ENCODE measurements around the gene CRHR2. TPM values are rescaled to one million over a fixed set of nuclear protein-coding genes. Genes with fewer than 3 reads are reported as not detected.
A peak's percentile ranks its signal among the peaks of the same experiment; 100 is the strongest.

CRHR2 gene
- total RNA-seq (under 1 TPM in 1 of 9 donors, not detected in 8; under 0.01 TPM), polyA plus RNA-seq (under 1 TPM in 1 of 3 donors, not detected in 2; 0.03 TPM)
- long read RNA-seq, donor 1 = 0 reads
- long read RNA-seq, donor 2 = 0 reads
- long read RNA-seq, donor 3 = 0 reads
- long read RNA-seq, donor 4 = 0 reads
- long read RNA-seq, donor 5 = 0 reads
- long read RNA-seq, donor 6 = 0 reads
- long read RNA-seq, donor 7 = 0 reads
- long read RNA-seq, donor 8 = 0 reads
- long read RNA-seq, donor 9 = 0 reads
- long read RNA-seq, donor 10 = 0 reads

DNA sequence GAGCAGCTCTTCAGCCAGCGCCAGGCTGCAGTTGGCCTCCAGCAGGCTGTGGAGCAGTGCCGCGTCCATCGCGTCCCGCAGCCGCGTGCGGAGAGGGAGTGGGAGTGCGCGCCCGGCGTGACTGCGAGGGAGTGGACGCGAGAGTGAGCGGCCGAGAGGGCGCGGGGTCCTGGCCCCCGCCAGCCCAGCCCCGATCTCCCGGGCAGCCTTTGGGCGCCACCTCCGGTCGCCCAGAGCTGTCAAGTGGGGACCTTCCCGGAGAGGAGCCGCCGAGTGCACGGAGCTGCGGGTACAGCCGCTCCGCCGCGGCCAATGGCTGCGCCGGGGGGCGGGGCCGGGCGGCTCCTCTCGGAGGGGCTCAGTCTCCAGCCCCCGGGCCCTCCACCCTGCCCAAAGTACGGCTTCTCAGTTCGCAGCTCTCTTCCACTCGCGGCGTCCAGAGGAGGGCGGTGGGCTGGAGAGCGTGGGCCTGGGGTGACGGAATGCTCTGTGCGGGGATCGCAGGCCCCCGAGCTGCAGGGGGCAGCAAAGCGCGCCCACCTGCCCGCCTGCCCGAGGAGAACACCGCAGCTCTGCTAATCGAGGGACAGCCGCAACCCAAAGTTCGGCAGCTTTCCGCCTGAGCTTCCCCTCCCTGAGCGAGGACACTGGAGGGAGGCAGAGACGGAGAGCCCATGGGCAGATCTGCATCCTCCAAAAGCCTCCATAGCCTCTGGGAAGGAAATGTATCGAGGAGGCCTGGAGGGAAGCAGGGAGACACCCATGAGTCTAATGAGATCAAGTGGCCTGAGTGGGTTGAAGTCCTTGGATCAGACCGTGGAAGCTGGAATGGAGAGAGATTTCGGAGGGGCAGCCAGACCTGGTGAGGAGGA lies at the start of gene CRHR2:
Gene CRHR2 (minus strand): TSS at position 245 of the 872 bp plus-strand sequence. CDS start 176 bp downstream, at position 69.
- Histone ChIP-seq H3K4me3 (peak within 1 kb of the TSS in 2 of 4 donors; percentile 16 to 53), H3K36me3 (replicated peaks in 1 of 2) (no peaks in the 10 kb centered on the region), H3K27ac (no peak within 1 kb of the TSS), H3K9me3 (replicated peaks in 1 of 3) (no peaks in the 10 kb centered on the region), H3K4me1 (replicated peaks in 1 of 2) (peaks cover 7 to 13% of the 10 kb centered on the region in 2 donors), H3K27me3 (peaks cover 17% of the 10 kb centered on the region)
- intact Hi-C loops (cut with DNase I) = no loop called here
- no peak for TF ChIP-seq POLR2A (IDR thresholded peaks at IDR 0.05)
- TF ChIP-seq, protein P1, sequence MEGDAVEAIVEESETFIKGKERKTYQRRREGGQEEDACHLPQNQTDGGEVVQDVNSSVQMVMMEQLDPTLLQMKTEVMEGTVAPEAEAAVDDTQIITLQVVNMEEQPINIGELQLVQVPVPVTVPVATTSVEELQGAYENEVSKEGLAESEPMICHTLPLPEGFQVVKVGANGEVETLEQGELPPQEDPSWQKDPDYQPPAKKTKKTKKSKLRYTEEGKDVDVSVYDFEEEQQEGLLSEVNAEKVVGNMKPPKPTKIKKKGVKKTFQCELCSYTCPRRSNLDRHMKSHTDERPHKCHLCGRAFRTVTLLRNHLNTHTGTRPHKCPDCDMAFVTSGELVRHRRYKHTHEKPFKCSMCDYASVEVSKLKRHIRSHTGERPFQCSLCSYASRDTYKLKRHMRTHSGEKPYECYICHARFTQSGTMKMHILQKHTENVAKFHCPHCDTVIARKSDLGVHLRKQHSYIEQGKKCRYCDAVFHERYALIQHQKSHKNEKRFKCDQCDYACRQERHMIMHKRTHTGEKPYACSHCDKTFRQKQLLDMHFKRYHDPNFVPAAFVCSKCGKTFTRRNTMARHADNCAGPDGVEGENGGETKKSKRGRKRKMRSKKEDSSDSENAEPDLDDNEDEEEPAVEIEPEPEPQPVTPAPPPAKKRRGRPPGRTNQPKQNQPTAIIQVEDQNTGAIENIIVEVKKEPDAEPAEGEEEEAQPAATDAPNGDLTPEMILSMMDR (IDR thresholded peaks at IDR 0.05) = peak in 3 of 6 experiments; percentile 4 to 9 (median 9)
- DNase-seq = no peak
- WGBS, 4 donors = 6 to 47% (median 13%) methylated on average over 7 to 67 of the region's 67 CpGs

DNA sequence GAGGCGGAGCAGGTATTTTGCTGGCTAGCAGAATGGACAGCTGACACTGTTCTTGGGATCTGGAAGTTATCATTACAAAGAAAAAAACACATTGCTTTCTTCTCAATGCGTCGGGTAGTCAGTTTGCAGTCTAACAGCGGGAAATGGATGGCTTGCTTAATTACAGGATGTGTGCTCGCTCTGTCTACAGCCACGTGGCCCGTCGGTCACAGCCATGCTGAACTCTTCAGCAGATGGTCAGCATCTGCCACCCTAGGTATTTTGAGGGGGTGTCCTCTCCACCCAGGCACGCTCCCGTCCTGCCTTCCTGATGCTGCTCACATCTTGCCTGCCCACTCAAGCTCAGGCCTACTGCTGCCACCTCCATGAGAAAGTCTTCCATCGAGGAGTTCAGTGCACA lies 49.3 kb upstream of the CRHR2 start:
- WGBS, 4 donors = 64 to 76% (median 66%) methylated on average over 11 of the region's 11 CpGs
- Histone ChIP-seq H3K9me3 (replicated peaks in 1 of 3) (no peaks in the 10 kb centered on the region), H3K36me3 (replicated peaks in 1 of 2) (no peaks in the 10 kb centered on the region), H3K4me3 (no peak overlapping the region), H3K27ac (no peak overlapping the region), H3K4me1 (replicated peaks in 1 of 2) (no peaks in the 10 kb centered on the region), H3K27me3 (peaks cover 5% of the 10 kb centered on the region)
- TF ChIP-seq, protein P1 (IDR thresholded peaks at IDR 0.05) = no peak
- intact Hi-C loops (cut with DNase I) = no loop called here
- DNase-seq = no peak

DNA sequence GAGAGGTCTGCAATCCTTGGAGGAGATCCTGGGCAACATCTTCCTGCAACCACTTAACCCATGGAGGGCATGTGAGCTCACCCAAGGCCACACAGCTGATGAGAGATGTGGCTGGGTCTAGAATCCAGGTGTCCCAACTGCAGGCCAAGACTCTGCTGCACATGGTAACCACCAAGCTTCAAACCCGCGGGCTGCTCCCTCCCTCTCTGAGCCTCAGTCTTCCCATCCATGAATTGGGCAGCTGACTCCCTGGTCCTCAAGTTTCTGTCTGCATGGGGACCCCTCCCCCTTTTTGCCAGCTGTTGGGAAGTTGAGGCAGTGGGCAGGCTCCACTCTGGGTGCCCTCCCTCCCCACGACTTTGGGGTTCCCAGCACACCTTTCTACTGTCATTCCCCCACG lies 48.7 kb upstream of the CRHR2 start:
- H3K4me1 ChIP-seq (replicated peaks in 1 of 2) = no peaks in the 10 kb centered on the region
- H3K9me3 ChIP-seq (replicated peaks in 1 of 3) = no peaks in the 10 kb centered on the region
- DNase-seq = no peak
- H3K27ac ChIP-seq = no peak overlapping the region
- 68 to 86% (median 76%) methylated on average over 4 of the region's 4 CpGs for WGBS, 4 donors
- TF ChIP-seq, protein P1 (IDR thresholded peaks at IDR 0.05) = no peak
- no peak for TF ChIP-seq POLR2A (IDR thresholded peaks at IDR 0.05)
- H3K4me3 ChIP-seq = no peak overlapping the region
- intact Hi-C loops (cut with DNase I) = no loop called here
- peaks cover 5% of the 10 kb centered on the region for H3K27me3 ChIP-seq
- no peaks in the 10 kb centered on the region for H3K36me3 ChIP-seq (replicated peaks in 1 of 2)

DNA sequence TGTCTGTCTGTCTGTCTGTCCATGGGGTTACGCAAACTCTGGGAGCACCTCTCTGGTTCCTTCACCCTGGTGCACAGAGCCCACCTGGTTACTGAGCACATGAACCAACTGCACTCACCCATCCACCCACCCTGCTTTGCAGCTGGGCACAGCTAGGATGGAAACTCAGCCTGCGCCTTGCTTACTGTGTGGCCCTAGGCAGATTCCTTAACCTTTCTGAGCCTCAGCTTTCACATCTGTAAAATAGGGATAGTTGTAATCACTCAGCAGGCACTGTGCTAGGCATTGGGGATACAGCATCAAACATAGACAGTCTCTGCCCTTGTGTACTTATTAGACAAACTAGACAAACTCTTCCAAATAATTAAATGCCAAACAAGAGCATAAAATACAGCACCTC lies 47.8 kb upstream of the CRHR2 start:
- DNase-seq = no peak
- 85 to 100% (median 93%) methylated on average over 2 of the region's 2 CpGs for WGBS, 4 donors
- no peaks in the 10 kb centered on the region for H3K9me3 ChIP-seq (replicated peaks in 1 of 3)
- TF ChIP-seq POLR2A (IDR thresholded peaks at IDR 0.05) = no peak
- TF ChIP-seq, protein P1 (IDR thresholded peaks at IDR 0.05) = no peak
- H3K27ac ChIP-seq = no peak overlapping the region
- H3K4me3 ChIP-seq = no peak overlapping the region
- no peaks in the 10 kb centered on the region for H3K36me3 ChIP-seq (replicated peaks in 1 of 2)
- intact Hi-C loops (cut with DNase I) = no loop called here
- H3K27me3 ChIP-seq = peaks cover 5% of the 10 kb centered on the region
- H3K4me1 ChIP-seq (replicated peaks in 1 of 2) = no peaks in the 10 kb centered on the region
